ENCODE results near the gene RASA2.

- no peak for TF ChIP-seq CTCF (conservative IDR thresholded peaks at IDR 0.05; ENCODE audit: low read depth, low read length)
- TF ChIP-seq POLR2A (IDR thresholded peaks at IDR 0.05; ENCODE audit: low read depth, low read length) = no peak
- TF ChIP-seq FOS (IDR thresholded peaks at IDR 0.05; ENCODE audit: low read depth, low read length) = no peak
- TF ChIP-seq MXI1 (IDR thresholded peaks at IDR 0.05; ENCODE audit: borderline replicate concordance, low read depth, low read length) = no peak
- no peak for TF ChIP-seq RAD21 (IDR thresholded peaks at IDR 0.05; ENCODE audit: low read length)
- TF ChIP-seq RFX5 (IDR thresholded peaks at IDR 0.05; ENCODE audit: low read depth, low read length) = no peak
- TF ChIP-seq SMC3 (IDR thresholded peaks at IDR 0.05; ENCODE audit: low read depth, low read length) = no peak
- no peak for TF ChIP-seq CEBPB (IDR thresholded peaks at IDR 0.05; ENCODE audit: low read depth, low read length)
- TF ChIP-seq BHLHE40 (IDR thresholded peaks at IDR 0.05; ENCODE audit: low read depth, low read length) = no peak
- no peak for TF ChIP-seq USF2 (IDR thresholded peaks at IDR 0.05; ENCODE audit: low read depth, low read length)
- TF ChIP-seq MAFK (IDR thresholded peaks at IDR 0.05; ENCODE audit: low read depth, low read length) = no peak
- no peak for TF ChIP-seq ELK1 (IDR thresholded peaks at IDR 0.05; ENCODE audit: borderline replicate concordance, low read depth, low read length)
Measured at GRCh38 chr3:141655801-141656200, 169.0 kb downstream of the RASA2 start.
